ENCODE measurements around the gene RNF215.

GRCh38 chr22:30333707-30334087 is 53.5 kb downstream of the RNF215 start:
- TF ChIP-seq POLR2A (IDR thresholded peaks at IDR 0.05): no peak
- TF ChIP-seq, protein P1, sequence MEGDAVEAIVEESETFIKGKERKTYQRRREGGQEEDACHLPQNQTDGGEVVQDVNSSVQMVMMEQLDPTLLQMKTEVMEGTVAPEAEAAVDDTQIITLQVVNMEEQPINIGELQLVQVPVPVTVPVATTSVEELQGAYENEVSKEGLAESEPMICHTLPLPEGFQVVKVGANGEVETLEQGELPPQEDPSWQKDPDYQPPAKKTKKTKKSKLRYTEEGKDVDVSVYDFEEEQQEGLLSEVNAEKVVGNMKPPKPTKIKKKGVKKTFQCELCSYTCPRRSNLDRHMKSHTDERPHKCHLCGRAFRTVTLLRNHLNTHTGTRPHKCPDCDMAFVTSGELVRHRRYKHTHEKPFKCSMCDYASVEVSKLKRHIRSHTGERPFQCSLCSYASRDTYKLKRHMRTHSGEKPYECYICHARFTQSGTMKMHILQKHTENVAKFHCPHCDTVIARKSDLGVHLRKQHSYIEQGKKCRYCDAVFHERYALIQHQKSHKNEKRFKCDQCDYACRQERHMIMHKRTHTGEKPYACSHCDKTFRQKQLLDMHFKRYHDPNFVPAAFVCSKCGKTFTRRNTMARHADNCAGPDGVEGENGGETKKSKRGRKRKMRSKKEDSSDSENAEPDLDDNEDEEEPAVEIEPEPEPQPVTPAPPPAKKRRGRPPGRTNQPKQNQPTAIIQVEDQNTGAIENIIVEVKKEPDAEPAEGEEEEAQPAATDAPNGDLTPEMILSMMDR (IDR thresholded peaks at IDR 0.05): no peak
